IPS-NIHi11 (cell line): ENCODE data around the gene ZNF324.
"Not testable (repeated sequence)": the region's sequence is repeated elsewhere in the genome, so short reads cannot be mapped to it uniquely, and the experiment has no call there.

Experiments used
- DNase-seq: peaks from one replicate; pipeline ENCODE4 v3.0.0; 2012; ENCODE audit warnings: mixed read lengths, low spot score

The ZNF324 gene

GRCh38 chr19:58471736-58472135 lies 4.9 kb downstream of the ZNF324 start:
- DNase-seq = no peak

DNA sequence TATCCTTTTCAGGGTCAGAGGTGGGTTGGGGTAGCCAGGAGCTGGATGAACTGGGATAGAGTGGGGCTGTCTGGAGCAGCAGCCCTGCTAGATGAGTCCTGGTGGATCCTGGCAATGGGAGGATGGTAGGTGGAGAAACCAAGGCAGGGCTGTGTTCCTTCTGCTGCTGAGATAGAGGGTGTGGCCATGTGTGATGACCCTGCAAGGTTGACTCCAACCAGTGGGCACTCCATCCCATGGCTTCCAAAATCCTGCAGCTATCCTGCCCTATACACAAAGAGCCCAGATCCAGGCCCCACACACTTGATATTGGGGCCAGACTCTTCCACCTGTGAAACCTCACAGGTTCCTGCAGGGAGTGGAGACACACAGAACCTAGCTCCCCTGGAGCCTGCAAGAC lies 6.9 kb downstream of the ZNF324 start:
- DNase-seq = no peak

- no peak for DNase-seq
These were observed 7.6 kb downstream of the ZNF324 start for GRCh38 chr19:58474291-58474996.

GRCh38 chr19:58474997-58475713 lies 8.3 kb downstream of the ZNF324 start:
- DNase-seq = no peak

DNA sequence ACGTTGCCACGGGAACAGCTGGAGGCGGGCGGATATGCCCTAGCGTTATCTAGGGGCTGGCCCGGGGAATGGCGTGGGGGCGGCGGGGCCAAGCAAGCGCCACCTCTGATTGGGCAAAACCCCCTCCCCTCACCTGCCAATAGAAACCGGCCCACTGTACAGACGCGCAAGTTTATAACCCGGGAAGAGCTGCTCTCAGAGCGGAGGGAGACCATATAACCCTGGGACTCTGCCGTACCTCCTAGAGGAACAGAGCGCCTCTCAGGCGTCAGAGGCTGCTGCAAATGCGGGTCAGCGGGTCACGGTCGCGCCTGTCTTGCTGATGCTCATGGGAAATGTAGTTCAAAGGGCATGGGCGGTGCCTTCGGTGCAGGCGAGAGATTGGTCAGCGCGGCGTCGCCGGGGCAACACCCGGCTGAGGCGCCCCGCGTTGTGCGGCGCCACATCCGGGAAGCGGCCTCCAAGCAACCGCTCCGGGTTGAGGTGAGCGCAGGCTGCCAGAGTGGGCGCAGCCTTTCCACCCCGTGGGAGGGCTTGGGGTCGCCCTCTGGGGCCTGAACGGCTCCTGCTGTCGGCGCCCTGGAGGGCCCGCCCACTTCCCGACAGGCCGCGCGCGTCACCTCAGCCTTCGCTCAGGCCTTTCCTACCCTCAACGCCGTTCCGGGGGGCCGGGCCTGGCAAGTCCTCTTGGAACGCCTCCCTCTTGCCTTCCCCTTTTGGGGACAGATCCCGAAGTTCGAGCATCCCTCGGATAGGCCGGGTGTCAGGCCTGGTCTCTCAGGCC lies 9.0 kb downstream of the ZNF324 start, which contains the start of gene ZNF446:
TSS of gene ZNF446 (plus strand) at position 639 of the 784 bp plus-strand sequence. CDS start 867 bp downstream, outside the sequence.
- DNase-seq = peak; percentile 97

GRCh38 chr19:58476498-58477015 lies 9.7 kb downstream of the ZNF324 start:
- DNase-seq = peak; percentile 32

- DNase-seq = no peak
These were observed 10.2 kb downstream of the ZNF324 start for GRCh38 chr19:58477130-58477529.

GRCh38 chr19:58477871-58478270 lies 11.0 kb downstream of the ZNF324 start:
- DNase-seq = no peak

DNA sequence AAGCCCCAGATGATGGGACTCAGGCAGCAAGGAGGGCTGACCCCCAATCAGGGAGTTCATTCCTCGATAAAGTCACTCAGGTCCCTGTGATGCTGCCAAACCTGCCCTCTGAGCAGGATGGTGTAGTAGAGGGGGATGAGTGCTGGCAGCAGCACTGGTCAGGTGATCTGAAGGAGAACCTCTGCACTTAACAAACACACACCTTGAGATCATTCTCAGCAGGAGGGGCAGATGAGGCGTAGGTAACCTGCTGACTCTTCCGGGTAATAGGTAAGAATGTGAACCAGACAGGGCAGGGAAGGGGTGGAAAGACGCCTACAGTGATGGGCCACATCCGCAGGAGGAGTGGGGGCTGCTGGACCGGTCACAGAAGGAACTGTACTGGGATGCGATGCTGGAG lies 12.4 kb downstream of the ZNF324 start:
- no peak for DNase-seq

DNA sequence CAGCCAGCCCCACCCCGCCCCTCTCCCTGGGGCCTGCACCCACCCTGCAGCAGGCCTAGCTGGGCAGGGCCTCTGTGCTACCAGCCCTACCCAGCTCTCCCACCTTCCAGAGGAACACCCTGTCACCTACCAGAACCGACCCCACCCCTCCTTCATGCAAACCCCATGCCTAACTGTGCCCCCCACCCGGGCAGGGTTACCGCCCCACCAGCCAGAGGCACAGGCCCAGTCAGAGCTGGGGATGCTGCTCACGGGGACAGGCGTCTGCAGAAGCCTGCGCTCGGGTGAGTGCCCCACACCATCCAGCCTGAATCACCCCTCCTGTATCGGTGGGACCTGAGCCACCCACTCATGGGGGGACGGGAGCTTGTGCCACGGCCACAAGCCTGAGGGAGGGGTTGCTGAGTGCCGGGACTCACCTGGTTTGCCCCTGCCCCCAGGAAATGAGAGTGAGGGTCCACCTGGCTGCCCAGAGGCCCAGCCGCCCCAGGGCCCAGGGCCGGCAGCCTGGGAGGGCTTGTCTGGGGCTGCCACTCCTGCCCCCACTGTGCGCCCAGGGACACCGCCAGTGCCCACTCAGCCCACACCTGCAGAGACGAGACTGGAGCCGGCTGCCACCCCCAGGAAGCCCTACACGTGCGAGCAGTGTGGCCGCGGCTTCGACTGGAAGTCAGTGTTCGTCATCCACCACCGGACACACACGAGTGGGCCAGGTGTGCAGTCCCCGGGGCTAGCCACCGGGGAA lies 13.0 kb downstream of the ZNF324 start:
- DNase-seq = no peak

- no peak for DNase-seq
These were observed 13.6 kb downstream of the ZNF324 start for GRCh38 chr19:58480481-58480830.

DNA sequence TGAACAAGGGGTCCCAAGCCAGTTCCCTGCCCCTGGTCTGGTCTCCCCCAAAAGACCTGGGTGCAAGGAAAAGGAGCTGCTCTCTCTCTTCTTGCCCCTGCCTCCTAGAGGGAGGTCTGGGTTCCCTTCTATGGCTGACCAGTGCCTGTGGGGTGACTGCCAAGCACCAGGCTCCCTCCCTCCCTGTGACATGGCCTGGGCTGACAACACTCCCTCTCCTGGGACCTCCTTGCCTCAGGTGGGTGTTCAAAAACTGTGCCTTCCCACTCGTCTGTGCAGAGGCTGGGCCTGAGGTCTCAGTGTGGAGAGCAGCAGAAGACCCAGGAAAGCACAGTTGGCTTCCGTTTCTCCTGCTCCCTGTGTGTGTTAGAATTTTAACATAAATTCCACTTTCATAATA lies 14.0 kb downstream of the ZNF324 start:
- DNase-seq = no peak

GRCh38 chr19:58482372-58482771 lies 15.5 kb downstream of the ZNF324 start:
- DNase-seq = no peak

- DNase-seq = no peak
These were observed 16.9 kb downstream of the ZNF324 start for GRCh38 chr19:58483776-58484175.

- not testable (repeated sequence) for DNase-seq
These were observed 17.5 kb downstream of the ZNF324 start for GRCh38 chr19:58484349-58484748.

DNA sequence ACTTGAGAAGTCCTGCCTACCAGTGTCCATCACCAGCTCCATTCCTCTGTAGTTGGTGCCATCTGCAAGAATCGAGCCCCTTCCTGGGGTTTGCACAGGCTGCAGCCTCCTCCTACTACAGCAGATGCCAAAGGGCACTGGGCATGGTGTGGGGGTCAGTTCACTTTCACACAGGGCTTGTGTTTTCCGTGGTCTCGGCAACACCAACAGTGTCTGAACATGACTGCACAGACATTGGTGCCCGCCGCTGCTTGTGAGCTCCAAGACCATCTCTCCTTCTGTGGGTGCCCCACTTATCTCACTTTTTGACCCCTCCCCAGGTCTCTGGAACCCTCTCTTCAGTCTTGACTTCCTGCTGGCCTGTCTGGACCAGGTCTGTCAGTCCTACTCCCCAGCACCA lies 24.5 kb downstream of the ZNF324 start:
- no peak for DNase-seq

GRCh38 chr19:58492265-58492664 lies 25.4 kb downstream of the ZNF324 start:
- no peak for DNase-seq

- no peak for DNase-seq
These were observed 30.8 kb downstream of the ZNF324 start for GRCh38 chr19:58497634-58498170.

GRCh38 chr19:58498316-58499020 lies 31.6 kb downstream of the ZNF324 start:
- DNase-seq = no peak

GRCh38 chr19:58499021-58499927 lies 32.4 kb downstream of the ZNF324 start:
- DNase-seq = peak; percentile 99
